ENCODE measurements around the gene B4GALT5.

Gene B4GALT5

DNA sequence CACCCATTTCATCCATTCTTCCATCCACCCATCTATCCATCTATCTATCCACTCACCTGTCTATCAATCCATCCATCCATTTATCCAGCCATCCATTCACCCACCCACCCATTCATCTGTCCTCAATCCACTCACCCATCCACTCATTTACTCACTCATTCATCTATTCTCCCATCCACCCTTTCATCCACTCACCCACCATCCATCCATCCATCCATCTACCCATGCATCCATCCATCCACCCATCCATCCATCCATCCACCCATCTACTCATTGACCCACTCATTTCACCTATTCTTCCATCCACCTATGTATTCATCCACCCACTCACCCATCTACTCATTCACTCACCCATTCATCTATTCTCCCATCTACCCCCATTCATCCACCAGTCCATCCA is 121.6 kb downstream of the B4GALT5 start:
- Histone ChIP-seq H4K8ac (ENCODE audit: low read depth, low read length) (no peak overlapping the region), H2AK5ac (ENCODE audit: low read length) (no peak overlapping the region), H3K4ac (ENCODE audit: low read depth, low read length) (no peak overlapping the region), H3K27me3 (ENCODE audit: insufficient read depth, low read length, poor library complexity) (no peaks in the 10 kb centered on the region), H2BK5ac (ENCODE audit: low read length) (no peak overlapping the region), H4K5ac (ENCODE audit: low read length) (no peak overlapping the region), H2BK120ac (ENCODE audit: low read depth, low read length) (no peak overlapping the region), H3K4me3 (ENCODE audit: low read length) (no peak overlapping the region), H3K4me1 (ENCODE audit: control insufficient read depth, low read depth, low read length) (no peaks in the 10 kb centered on the region), H3K18ac (ENCODE audit: low read length) (no peak overlapping the region), H3K56ac (ENCODE audit: low read length) (no peak overlapping the region), H2BK15ac (replicated peaks; ENCODE audit: low read depth) (no peak overlapping the region), H3K4me2 (ENCODE audit: low read length) (no peak overlapping the region), H3K27ac (ENCODE audit: low read depth, low read length) (no peak overlapping the region), H3K23ac (ENCODE audit: low read length) (no peak overlapping the region), H3K36me3 (ENCODE audit: control insufficient read depth, insufficient read depth, low read length) (no peaks in the 10 kb centered on the region), H3K79me2 (ENCODE audit: control insufficient read depth, insufficient read depth, low read length) (no peaks in the 10 kb centered on the region), H3K9ac (ENCODE audit: low read length) (no peak overlapping the region), H3K79me1 (ENCODE audit: low read length) (no peaks in the 10 kb centered on the region)
- DNase-seq: no peak

DNA sequence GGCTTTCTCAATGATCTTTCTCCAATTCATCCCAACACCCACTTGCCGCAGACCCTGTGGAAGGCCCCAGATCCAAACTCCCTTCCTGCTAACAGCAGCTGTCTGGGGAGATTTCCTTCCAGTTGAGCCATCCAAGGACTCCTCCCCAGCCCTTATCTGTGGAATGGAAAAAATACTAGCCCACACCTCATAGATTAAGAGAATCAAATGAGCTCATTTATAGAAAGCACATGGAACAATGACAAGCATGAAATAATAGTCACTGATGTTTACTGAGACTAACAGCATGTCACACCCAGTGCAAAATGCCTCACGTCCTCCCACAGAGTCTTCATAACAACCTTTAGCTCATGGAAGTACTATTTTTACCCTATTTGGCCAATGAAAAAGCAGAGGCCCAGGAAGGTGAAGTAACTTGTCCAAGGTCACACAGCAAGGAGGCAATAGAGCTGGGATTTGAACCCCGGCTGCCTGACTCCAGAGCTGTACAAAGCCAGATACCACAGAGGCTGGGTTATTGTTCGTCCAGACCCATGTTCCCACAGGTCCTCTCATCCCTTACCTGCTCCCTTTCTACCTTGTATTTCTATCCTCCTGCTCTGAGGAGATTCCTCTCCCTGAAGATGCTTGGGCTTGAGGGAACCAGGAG is 122.3 kb downstream of the B4GALT5 start:
- no peak overlapping the region for H2BK5ac ChIP-seq (ENCODE audit: low read length)
- H3K36me3 ChIP-seq (ENCODE audit: control insufficient read depth, insufficient read depth, low read length): no peaks in the 10 kb centered on the region
- H2AK5ac ChIP-seq (ENCODE audit: low read length): no peak overlapping the region
- H3K4ac ChIP-seq (ENCODE audit: low read depth, low read length): no peak overlapping the region
- H3K4me1 ChIP-seq (ENCODE audit: control insufficient read depth, low read depth, low read length): no peaks in the 10 kb centered on the region
- DNase-seq: no peak
- H3K4me2 ChIP-seq (ENCODE audit: low read length): no peak overlapping the region
- no peaks in the 10 kb centered on the region for H3K79me1 ChIP-seq (ENCODE audit: low read length)
- no peak overlapping the region for H3K4me3 ChIP-seq (ENCODE audit: low read length)
- no CpG with 5 or more reads among the region's 4 CpGs for WGBS (ENCODE audit: extremely low coverage, insufficient coverage, low lambda C conversion rate)
- no peak overlapping the region for H2BK120ac ChIP-seq (ENCODE audit: low read depth, low read length)
- H3K27me3 ChIP-seq (ENCODE audit: insufficient read depth, low read length, poor library complexity): no peaks in the 10 kb centered on the region
- no peak overlapping the region for H4K8ac ChIP-seq (ENCODE audit: low read depth, low read length)
- H3K27ac ChIP-seq (ENCODE audit: low read depth, low read length): no peak overlapping the region
- H4K5ac ChIP-seq (ENCODE audit: low read length): no peak overlapping the region
- H3K79me2 ChIP-seq (ENCODE audit: control insufficient read depth, insufficient read depth, low read length): no peaks in the 10 kb centered on the region
- H3K9ac ChIP-seq (ENCODE audit: low read length): no peak overlapping the region
- no peak overlapping the region for H3K56ac ChIP-seq (ENCODE audit: low read length)
- no peak overlapping the region for H2BK15ac ChIP-seq (replicated peaks; ENCODE audit: low read depth)
- H3K18ac ChIP-seq (ENCODE audit: low read length): no peak overlapping the region
- H3K23ac ChIP-seq (ENCODE audit: low read length): no peak overlapping the region

DNA sequence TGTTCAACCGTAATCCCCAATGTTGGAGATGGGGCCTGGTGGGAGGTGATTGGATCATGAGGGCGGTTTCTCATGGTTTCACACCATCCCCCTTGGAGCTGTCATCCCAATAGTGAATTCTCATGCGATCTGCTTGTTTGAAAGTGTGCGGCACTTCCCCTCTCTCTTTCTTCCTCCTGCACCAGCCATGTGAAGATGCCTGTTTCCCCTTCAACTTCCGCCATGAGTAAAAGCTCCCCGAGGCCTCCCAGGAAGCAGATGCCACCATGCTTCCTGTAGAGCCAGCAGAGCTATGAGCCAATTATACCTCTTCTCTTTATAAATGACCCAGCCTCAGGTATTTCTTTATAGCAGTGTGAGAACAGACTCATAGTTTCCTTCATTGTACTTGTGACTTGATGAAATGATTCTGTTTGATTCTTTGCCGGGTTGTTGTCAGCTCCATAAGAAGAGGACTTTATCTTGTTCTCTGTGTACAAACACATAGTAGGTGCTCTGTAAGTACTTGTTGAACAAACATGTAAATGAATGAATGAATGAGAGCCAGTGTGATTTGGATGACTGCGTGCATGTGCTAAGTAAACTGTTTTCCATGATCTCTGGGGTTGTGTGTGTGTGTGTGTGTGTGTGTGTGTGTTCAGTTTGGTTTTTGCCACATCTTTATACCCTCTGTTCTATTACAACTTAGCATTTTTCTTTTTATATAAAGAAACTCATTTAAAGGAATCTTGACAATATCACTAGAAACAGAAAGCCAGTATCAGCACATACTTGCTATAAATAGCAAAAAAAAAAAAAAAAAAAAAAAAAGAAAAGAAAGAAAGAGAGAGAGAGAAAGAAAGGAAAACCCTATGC is 123.3 kb downstream of the B4GALT5 start:
- Histone ChIP-seq H2BK120ac (ENCODE audit: low read depth, low read length) (no peak overlapping the region), H2AK5ac (ENCODE audit: low read length) (no peak overlapping the region), H3K27me3 (ENCODE audit: insufficient read depth, low read length, poor library complexity) (no peaks in the 10 kb centered on the region), H3K4ac (ENCODE audit: low read depth, low read length) (no peak overlapping the region), H3K4me2 (ENCODE audit: low read length) (no peak overlapping the region), H3K36me3 (ENCODE audit: control insufficient read depth, insufficient read depth, low read length) (no peaks in the 10 kb centered on the region), H3K9ac (ENCODE audit: low read length) (no peak overlapping the region), H3K56ac (ENCODE audit: low read length) (no peak overlapping the region), H3K4me1 (ENCODE audit: control insufficient read depth, low read depth, low read length) (no peaks in the 10 kb centered on the region), H4K5ac (ENCODE audit: low read length) (no peak overlapping the region), H3K27ac (ENCODE audit: low read depth, low read length) (no peak overlapping the region), H3K79me1 (ENCODE audit: low read length) (no peaks in the 10 kb centered on the region), H3K18ac (ENCODE audit: low read length) (no peak overlapping the region), H3K23ac (ENCODE audit: low read length) (no peak overlapping the region), H2BK15ac (replicated peaks; ENCODE audit: low read depth) (no peak overlapping the region), H4K8ac (ENCODE audit: low read depth, low read length) (no peak overlapping the region), H3K4me3 (ENCODE audit: low read length) (no peak overlapping the region), H3K79me2 (ENCODE audit: control insufficient read depth, insufficient read depth, low read length) (no peaks in the 10 kb centered on the region), H2BK5ac (ENCODE audit: low read length) (no peak overlapping the region)
- DNase-seq: no peak
- no CpG with 5 or more reads among the region's 8 CpGs for WGBS (ENCODE audit: extremely low coverage, insufficient coverage, low lambda C conversion rate)

DNA sequence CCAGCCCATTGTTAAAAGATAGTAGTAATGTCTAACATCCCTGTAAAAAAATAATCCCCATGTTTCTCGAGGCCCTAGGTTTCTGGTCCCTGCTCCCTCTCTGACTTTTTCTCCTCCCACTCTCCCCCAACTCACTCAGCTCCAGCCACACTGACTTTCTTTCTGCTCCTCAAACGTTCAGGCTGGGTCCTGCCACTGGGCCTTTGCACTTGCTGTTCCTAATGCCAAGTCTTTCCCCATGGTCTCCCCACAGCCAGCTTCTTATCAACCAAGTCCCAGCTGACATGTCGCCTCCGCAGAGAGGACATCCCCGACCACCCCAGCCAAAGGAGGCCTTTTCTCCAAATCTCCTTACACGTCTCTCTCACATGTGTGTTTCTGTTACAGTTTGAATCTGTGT is 123.9 kb downstream of the B4GALT5 start:
- H3K4me1 ChIP-seq (ENCODE audit: control insufficient read depth, low read depth, low read length): no peaks in the 10 kb centered on the region
- WGBS (ENCODE audit: extremely low coverage, insufficient coverage, low lambda C conversion rate): no CpG with 5 or more reads among the region's 6 CpGs
- H2BK5ac ChIP-seq (ENCODE audit: low read length): no peak overlapping the region
- H2BK15ac ChIP-seq (replicated peaks; ENCODE audit: low read depth): no peak overlapping the region
- H3K36me3 ChIP-seq (ENCODE audit: control insufficient read depth, insufficient read depth, low read length): no peaks in the 10 kb centered on the region
- H3K56ac ChIP-seq (ENCODE audit: low read length): no peak overlapping the region
- no peak overlapping the region for H4K5ac ChIP-seq (ENCODE audit: low read length)
- no peak overlapping the region for H3K4me2 ChIP-seq (ENCODE audit: low read length)
- H3K27me3 ChIP-seq (ENCODE audit: insufficient read depth, low read length, poor library complexity): no peaks in the 10 kb centered on the region
- no peaks in the 10 kb centered on the region for H3K79me1 ChIP-seq (ENCODE audit: low read length)
- H3K4ac ChIP-seq (ENCODE audit: low read depth, low read length): no peak overlapping the region
- no peak overlapping the region for H2AK5ac ChIP-seq (ENCODE audit: low read length)
- H3K79me2 ChIP-seq (ENCODE audit: control insufficient read depth, insufficient read depth, low read length): no peaks in the 10 kb centered on the region
- H3K27ac ChIP-seq (ENCODE audit: low read depth, low read length): no peak overlapping the region
- no peak overlapping the region for H3K9ac ChIP-seq (ENCODE audit: low read length)
- no peak overlapping the region for H3K18ac ChIP-seq (ENCODE audit: low read length)
- H4K8ac ChIP-seq (ENCODE audit: low read depth, low read length): no peak overlapping the region
- H3K23ac ChIP-seq (ENCODE audit: low read length): no peak overlapping the region
- no peak for DNase-seq
- no peak overlapping the region for H2BK120ac ChIP-seq (ENCODE audit: low read depth, low read length)
- H3K4me3 ChIP-seq (ENCODE audit: low read length): no peak overlapping the region

DNA sequence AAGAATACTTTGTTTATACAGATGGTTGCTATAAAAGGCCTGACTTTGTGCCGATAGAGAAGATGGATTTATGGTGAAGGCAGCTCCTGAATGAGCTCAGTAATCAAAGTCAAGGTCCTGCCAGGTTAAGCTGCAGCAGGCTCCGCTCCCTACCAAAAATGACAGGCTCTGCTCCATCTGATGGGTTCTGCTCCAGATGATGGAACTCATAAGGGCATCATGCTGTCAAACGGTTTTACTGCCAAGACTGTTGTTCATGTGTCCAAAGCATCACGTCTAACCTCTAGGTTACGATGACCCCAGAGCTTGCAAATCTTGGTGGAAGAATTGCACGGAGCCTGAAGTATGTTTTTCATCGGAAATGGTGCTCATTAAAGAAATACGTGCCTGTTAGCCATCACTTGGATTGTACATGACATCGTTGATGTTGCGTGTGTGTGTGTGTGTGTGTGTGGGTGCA is 126.5 kb downstream of the B4GALT5 start:
- WGBS (ENCODE audit: extremely low coverage, insufficient coverage, low lambda C conversion rate): no CpG with 5 or more reads among the region's 10 CpGs

More for the DNA sequence above, 126.5 kb downstream of the B4GALT5 start:
- Histone ChIP-seq H3K23ac (ENCODE audit: low read length) (no peak overlapping the region), H4K8ac (ENCODE audit: low read depth, low read length) (no peak overlapping the region), H3K79me1 (ENCODE audit: low read length) (no peaks in the 10 kb centered on the region), H2BK5ac (ENCODE audit: low read length) (no peak overlapping the region), H3K4ac (ENCODE audit: low read depth, low read length) (no peak overlapping the region), H3K18ac (ENCODE audit: low read length) (no peak overlapping the region), H3K56ac (ENCODE audit: low read length) (no peak overlapping the region), H3K4me3 (ENCODE audit: low read length) (no peak overlapping the region), H3K9ac (ENCODE audit: low read length) (no peak overlapping the region), H3K27me3 (ENCODE audit: insufficient read depth, low read length, poor library complexity) (no peaks in the 10 kb centered on the region), H3K27ac (ENCODE audit: low read depth, low read length) (no peak overlapping the region), H3K4me1 (ENCODE audit: control insufficient read depth, low read depth, low read length) (no peaks in the 10 kb centered on the region), H2BK15ac (replicated peaks; ENCODE audit: low read depth) (no peak overlapping the region), H3K36me3 (ENCODE audit: control insufficient read depth, insufficient read depth, low read length) (no peaks in the 10 kb centered on the region), H2AK5ac (ENCODE audit: low read length) (no peak overlapping the region), H3K4me2 (ENCODE audit: low read length) (no peak overlapping the region), H3K79me2 (ENCODE audit: control insufficient read depth, insufficient read depth, low read length) (no peaks in the 10 kb centered on the region), H4K5ac (ENCODE audit: low read length) (no peak overlapping the region), H2BK120ac (ENCODE audit: low read depth, low read length) (no peak overlapping the region)
- DNase-seq: no peak

All from mesendoderm (in vitro differentiated cells).